HCT116 (cell line): ENCODE measurements around the gene DMD. TPM values are rescaled to one million over a fixed set of nuclear protein-coding genes. Genes with fewer than 3 reads are reported as not detected.

Experiments used
- ATAC-seq: fragments of 200-7000 bp; cut with Tn5 transposase; 2 replicates; pipeline ENCODE4 v1.9.1; 2020; ENCODE audit warnings: mild to moderate bottlenecking, moderate library complexity
- BruUV-seq: library from RNA; stranded (reverse); fragments of 400-500 nt; replicated peaks from 2 replicates; lab custom pipeline; 2021; lab: Mats Ljungman, UMichigan
- CTCF ChIA-PET: fragments of 300-600 bp; sonication (Branson Sonifier 250); formaldehyde crosslinking; loops from one replicate; lab custom pipeline; 2021; ENCODE audit warnings: antibody characterized with exemption; lab: Charles Lee
- POLR2A ChIA-PET: fragments of 300-600, 350-600 bp; sonication (Branson Sonifier 250); formaldehyde crosslinking; loops from one replicate; lab custom pipeline; 2021; ENCODE audit warnings: antibody characterized with exemption; lab: Charles Lee
- RAD21 ChIA-PET, 2 experiments: fragments of 300-600 bp; sonication (Branson Sonifier 250); formaldehyde crosslinking; loops; one replicate each; lab custom pipeline; 2023; ENCODE audit warnings: low total read pairs in 2 of 2; ENCODE audit not compliant: uncharacterized antibody in 2 of 2, unreplicated experiment in 2 of 2, low non-redundant PET in 1 of 2; lab: Charles Lee
- DNase-seq: peaks from one replicate; pipeline ENCODE4 v3.0.0-alpha.2; 2010; ENCODE audit warnings: low read depth, low spot score
- H2AFZ ChIP-seq: fragments of 200-600 bp; shearing (Covaris generic), sonication (generic); 2 replicates; pipeline ENCODE4 v1.6.1; 2017; ENCODE audit warnings: low read depth, mixed run types, mixed read lengths, antibody characterized with exemption, low read length; ENCODE audit not compliant: poor library complexity, severe bottlenecking
- H3K27ac ChIP-seq: 2 replicates; pipeline ENCODE4 v1.5.1; 2012; ENCODE audit warnings: low read depth, low read length
- H3K27me3 ChIP-seq: fragments of 200-600 bp; sonication (generic); 2 replicates; pipeline ENCODE4 v1.6.1; 2016; ENCODE audit warnings: mixed run types, low read length, mixed read lengths; ENCODE audit not compliant: insufficient read depth
- H3K36me3 ChIP-seq, 2 experiments: fragments of 200-500 bp in 1 of 2; fragments of 200-600 bp in 1 of 2; sonication (Bioruptor generic) in 1 of 2; sonication (generic) in 1 of 2; 2 replicates each; pipeline versions ENCODE4 v1.5.1 to v1.6.1; 2014 to 2016; ENCODE audit warnings: low read length in 2 of 2, inconsistent platforms in 1 of 2, mixed read lengths in 1 of 2, mixed run types in 1 of 2; ENCODE audit not compliant: insufficient read depth in 2 of 2, control insufficient read depth in 1 of 2
- H3K4me1 ChIP-seq, 2 experiments: fragments of 200-600 bp in 1 of 2; sonication (generic) in 1 of 2; 2 replicates each; pipeline versions ENCODE4 v1.5.1 to v1.6.1; 2012 to 2017; ENCODE audit warnings: low read length in 2 of 2, inconsistent platforms in 1 of 2, mild to moderate bottlenecking in 1 of 2, mixed read lengths in 1 of 2, mixed run types in 1 of 2, moderate library complexity in 1 of 2; ENCODE audit not compliant: insufficient read depth in 2 of 2, control insufficient read depth in 1 of 2
- H3K4me2 ChIP-seq: fragments of 200-600 bp; sonication (generic); 2 replicates; pipeline ENCODE4 v1.6.1; 2017; ENCODE audit warnings: mixed run types, low read length, mixed read lengths
- H3K4me3 ChIP-seq, 2 experiments: fragments of 200-600 bp in 1 of 2; sonication (generic) in 1 of 2; replicated peaks in 1 of 2; 2 replicates each; pipeline ENCODE4 v1.5.1; 2011 to 2016; ENCODE audit warnings: low read length in 2 of 2, control low read depth in 1 of 2, low read depth in 1 of 2, mild to moderate bottlenecking in 1 of 2, mixed read lengths in 1 of 2, mixed run types in 1 of 2
- H3K79me2 ChIP-seq: fragments of 200-600 bp; sonication (generic); 2 replicates; pipeline ENCODE4 v1.6.1; 2017; ENCODE audit warnings: mild to moderate bottlenecking, mixed run types, low read length, moderate library complexity, mixed read lengths; ENCODE audit not compliant: insufficient read depth
- H3K9ac ChIP-seq: fragments of 200-600 bp; sonication (generic); 2 replicates; pipeline ENCODE4 v1.6.1; 2016; ENCODE audit warnings: low read length, mixed read lengths
- H3K9me2 ChIP-seq: fragments of 200-600 bp; sonication (generic), shearing (Covaris generic); 2 replicates; pipeline ENCODE4 v1.6.1; 2017; ENCODE audit warnings: mixed run types, mild to moderate bottlenecking, moderate library complexity; ENCODE audit not compliant: insufficient read depth
- H3K9me3 ChIP-seq, 2 experiments: fragments of 200-500 bp in 1 of 2; fragments of 200-600 bp in 1 of 2; sonication (Bioruptor generic) in 1 of 2; sonication (generic) in 1 of 2; 2 replicates each; pipeline ENCODE4 v1.6.1; 2014 to 2017; ENCODE audit warnings: low read length in 2 of 2, mixed read lengths in 2 of 2, inconsistent platforms in 1 of 2, low read depth in 1 of 2, mild to moderate bottlenecking in 1 of 2, mixed run types in 1 of 2, moderate library complexity in 1 of 2; ENCODE audit not compliant: control insufficient read depth in 1 of 2, insufficient read depth in 1 of 2
- H4K20me1 ChIP-seq: fragments of 200-600 bp; sonication (generic), shearing (Covaris generic); 2 replicates; pipeline ENCODE4 v1.6.1; 2017; ENCODE audit warnings: mixed run types, mild to moderate bottlenecking, moderate library complexity; ENCODE audit not compliant: insufficient read depth
- CEBPB ChIP-seq: IDR thresholded peaks from 2 replicates; pipeline ENCODE4 v1.6.1; 2012; ENCODE audit warnings: low read depth
- EGR1 ChIP-seq: IDR thresholded peaks from 2 replicates; pipeline ENCODE4 v1.6.1; 2012; ENCODE audit warnings: low read depth
- ELF1 ChIP-seq: IDR thresholded peaks from 2 replicates; pipeline ENCODE4 v1.6.1; 2012; ENCODE audit warnings: low read depth, borderline replicate concordance
- EZH2phosphoT487 ChIP-seq: fragments of 200-600 bp; IDR thresholded peaks from 2 replicates; pipeline ENCODE4 v1.6.1; 2018; ENCODE audit warnings: antibody characterized with exemption, borderline replicate concordance
- MAX ChIP-seq: IDR thresholded peaks from 2 replicates; pipeline ENCODE4 v1.6.1; 2012
- POLR2AphosphoS5 ChIP-seq: IDR thresholded peaks from 2 replicates; pipeline ENCODE4 v1.6.1; 2011; ENCODE audit warnings: mild to moderate bottlenecking, low read depth, low read length, moderate library complexity
- RAD21 ChIP-seq: IDR thresholded peaks from 2 replicates; pipeline ENCODE4 v1.6.1; 2012; ENCODE audit warnings: low read depth, mild to moderate bottlenecking
- SIN3A ChIP-seq: IDR thresholded peaks from 2 replicates; pipeline ENCODE4 v1.6.1; 2012; ENCODE audit warnings: low read depth
- SRF ChIP-seq: IDR thresholded peaks from 2 replicates; pipeline ENCODE4 v1.6.1; 2012; ENCODE audit warnings: low read depth
- TCF7L2 ChIP-seq: IDR thresholded peaks from 2 replicates; pipeline ENCODE4 v1.7.0; 2011; ENCODE audit warnings: borderline replicate concordance, inconsistent platforms; ENCODE audit not compliant: insufficient read depth, insufficient read length; ENCODE audit errors: extremely low read depth
- YY1 ChIP-seq: IDR thresholded peaks from 2 replicates; pipeline ENCODE4 v1.6.1; 2011; ENCODE audit warnings: low read length, low read depth, moderate library complexity, mild to moderate bottlenecking; ENCODE audit not compliant: insufficient replicate concordance; ENCODE audit errors: extremely low read depth
- ZFX ChIP-seq: fragments of 450-650 bp; IDR thresholded peaks from 2 replicates; pipeline ENCODE4 v1.6.1; 2017
- ZNF274 ChIP-seq: fragments of 200-500 bp; sonication (Bioruptor generic); IDR thresholded peaks from 2 replicates; pipeline ENCODE4 v1.6.1; 2014; ENCODE audit warnings: mild to moderate bottlenecking, low read depth, low read length, inconsistent platforms
- intact Hi-C: fragments of 100-400 bp; cut with micrococcal nuclease; formaldehyde crosslinking; loops from 2 replicates; pipeline ENCODE4 v1.10.0; 2022
- total RNA-seq: library from RNA; stranded (reverse); gene quantifications from one replicate; pipeline ENCODE4 v1.2.1, GENCODE V29; 2021; ENCODE audit not compliant: unreplicated experiment
- TF ChIP-seq, protein P1 (sequence below), 3 experiments: fragments of 200-600 bp in 1 of 3; sonication (generic) in 1 of 3; IDR thresholded peaks in 2 of 3; conservative IDR thresholded peaks in 1 of 3; 2 replicates each; pipeline ENCODE4 v1.5.1; 2012 to 2017; ENCODE audit warnings: low read depth in 2 of 3, low read length in 2 of 3, antibody characterized with exemption in 1 of 3, borderline replicate concordance in 1 of 3, control low read depth in 1 of 3, mild to moderate bottlenecking in 1 of 3, mixed read lengths in 1 of 3, mixed run types in 1 of 3, moderate library complexity in 1 of 3; ENCODE audit not compliant: insufficient read depth in 1 of 3
- TF ChIP-seq, protein P2 (sequence below): IDR thresholded peaks from 2 replicates; pipeline ENCODE4 v1.6.1; 2011; ENCODE audit warnings: mild to moderate bottlenecking, low read length, moderate library complexity; ENCODE audit not compliant: insufficient replicate concordance; ENCODE audit errors: extremely low read depth
- TF ChIP-seq, protein P3 (sequence below): IDR thresholded peaks from 2 replicates; pipeline ENCODE4 v1.6.1; 2012

DMD gene
- total RNA-seq, 1 experiment from 2014 or later = 0.05 TPM

GRCh38 chrX:31884535-31884934 lies 1326.8 kb downstream of the DMD start:
- H4K20me1 ChIP-seq = no peaks in the 10 kb centered on the region
- ATAC-seq = no peak
- no peak overlapping the region for H3K4me3 ChIP-seq
- H3K9me3 ChIP-seq = no peaks in the 10 kb centered on the region
- intact Hi-C loops = no loop called here
- H3K9me2 ChIP-seq = no peaks in the 10 kb centered on the region
- H3K4me2 ChIP-seq = no peak overlapping the region
- H3K79me2 ChIP-seq = no peaks in the 10 kb centered on the region
- H3K27me3 ChIP-seq = no peaks in the 10 kb centered on the region
- H3K4me1 ChIP-seq = no peaks in the 10 kb centered on the region
- H3K9ac ChIP-seq = no peak overlapping the region
- BruUV-seq = no TSS peak
- no peak overlapping the region for H3K27ac ChIP-seq
- ChIA-PET CTCF (no interaction called here), POLR2A (no interaction called here), RAD21 (no interaction called here)
- no peaks in the 10 kb centered on the region for H3K36me3 ChIP-seq
- no peak overlapping the region for H2AFZ ChIP-seq
- TF ChIP-seq SRF (no peak), EZH2phosphoT487 (no peak), ZNF274 (no peak), POLR2AphosphoS5 (no peak), SIN3A (no peak), ZFX (no peak), EGR1 (no peak), CEBPB (no peak), ELF1 (no peak), TCF7L2 (no peak), YY1 (no peak), MAX (no peak), RAD21 (no peak)
- TF ChIP-seq, protein P1, sequence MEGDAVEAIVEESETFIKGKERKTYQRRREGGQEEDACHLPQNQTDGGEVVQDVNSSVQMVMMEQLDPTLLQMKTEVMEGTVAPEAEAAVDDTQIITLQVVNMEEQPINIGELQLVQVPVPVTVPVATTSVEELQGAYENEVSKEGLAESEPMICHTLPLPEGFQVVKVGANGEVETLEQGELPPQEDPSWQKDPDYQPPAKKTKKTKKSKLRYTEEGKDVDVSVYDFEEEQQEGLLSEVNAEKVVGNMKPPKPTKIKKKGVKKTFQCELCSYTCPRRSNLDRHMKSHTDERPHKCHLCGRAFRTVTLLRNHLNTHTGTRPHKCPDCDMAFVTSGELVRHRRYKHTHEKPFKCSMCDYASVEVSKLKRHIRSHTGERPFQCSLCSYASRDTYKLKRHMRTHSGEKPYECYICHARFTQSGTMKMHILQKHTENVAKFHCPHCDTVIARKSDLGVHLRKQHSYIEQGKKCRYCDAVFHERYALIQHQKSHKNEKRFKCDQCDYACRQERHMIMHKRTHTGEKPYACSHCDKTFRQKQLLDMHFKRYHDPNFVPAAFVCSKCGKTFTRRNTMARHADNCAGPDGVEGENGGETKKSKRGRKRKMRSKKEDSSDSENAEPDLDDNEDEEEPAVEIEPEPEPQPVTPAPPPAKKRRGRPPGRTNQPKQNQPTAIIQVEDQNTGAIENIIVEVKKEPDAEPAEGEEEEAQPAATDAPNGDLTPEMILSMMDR (IDR thresholded peaks at IDR 0.05 in 2 of 3, conservative IDR thresholded peaks at IDR 0.05 in 1 of 3; ENCODE audit: borderline replicate concordance in 1 of 3, insufficient read depth in 1 of 3, low read depth in 2 of 3, low read length in 2 of 3) = no peak
- TF ChIP-seq, protein P2, sequence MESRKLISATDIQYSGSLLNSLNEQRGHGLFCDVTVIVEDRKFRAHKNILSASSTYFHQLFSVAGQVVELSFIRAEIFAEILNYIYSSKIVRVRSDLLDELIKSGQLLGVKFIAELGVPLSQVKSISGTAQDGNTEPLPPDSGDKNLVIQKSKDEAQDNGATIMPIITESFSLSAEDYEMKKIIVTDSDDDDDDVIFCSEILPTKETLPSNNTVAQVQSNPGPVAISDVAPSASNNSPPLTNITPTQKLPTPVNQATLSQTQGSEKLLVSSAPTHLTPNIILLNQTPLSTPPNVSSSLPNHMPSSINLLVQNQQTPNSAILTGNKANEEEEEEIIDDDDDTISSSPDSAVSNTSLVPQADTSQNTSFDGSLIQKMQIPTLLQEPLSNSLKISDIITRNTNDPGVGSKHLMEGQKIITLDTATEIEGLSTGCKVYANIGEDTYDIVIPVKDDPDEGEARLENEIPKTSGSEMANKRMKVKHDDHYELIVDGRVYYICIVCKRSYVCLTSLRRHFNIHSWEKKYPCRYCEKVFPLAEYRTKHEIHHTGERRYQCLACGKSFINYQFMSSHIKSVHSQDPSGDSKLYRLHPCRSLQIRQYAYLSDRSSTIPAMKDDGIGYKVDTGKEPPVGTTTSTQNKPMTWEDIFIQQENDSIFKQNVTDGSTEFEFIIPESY = no peak
- TF ChIP-seq, protein P3, sequence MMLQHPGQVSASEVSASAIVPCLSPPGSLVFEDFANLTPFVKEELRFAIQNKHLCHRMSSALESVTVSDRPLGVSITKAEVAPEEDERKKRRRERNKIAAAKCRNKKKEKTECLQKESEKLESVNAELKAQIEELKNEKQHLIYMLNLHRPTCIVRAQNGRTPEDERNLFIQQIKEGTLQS = no peak
- no peak for DNase-seq
